ENCODE measurements around the gene RYR2. TPM values are rescaled to one million over a fixed set of nuclear protein-coding genes. Genes with fewer than 3 reads are reported as not detected.

The RYR2 gene
- total RNA-seq, 1 donor from 2014 or later, result 47.0 TPM

DNA sequence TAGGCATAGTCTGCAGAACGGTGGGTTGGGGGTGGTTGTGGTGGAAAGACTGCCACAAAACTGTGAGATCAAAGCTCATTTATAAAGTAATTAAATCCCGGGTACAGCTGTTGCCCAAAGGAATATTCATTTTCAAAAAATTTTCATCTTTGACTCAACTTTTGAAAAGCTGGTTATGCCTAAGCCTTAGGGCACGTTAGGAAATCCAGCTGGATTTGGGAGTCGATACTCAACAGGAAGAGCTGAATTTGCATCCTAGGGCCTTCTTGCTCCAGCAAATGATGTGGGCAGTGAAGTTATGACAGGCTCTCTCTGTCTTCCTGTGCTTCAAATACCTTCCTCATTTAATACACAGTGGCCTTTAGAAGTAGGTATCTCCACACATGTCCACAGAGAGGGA, 817.0 kb downstream of the RYR2 start:
- no peak overlapping the region for H3K27ac Mint-ChIP-seq (ENCODE audit: unreplicated experiment)
- no peaks in the 10 kb centered on the region for H3K4me1 Mint-ChIP-seq (ENCODE audit: low read depth, unreplicated experiment)
- H3K36me3 Mint-ChIP-seq (ENCODE audit: unreplicated experiment), result no peaks in the 10 kb centered on the region
- DNase-seq, result no peak
- H3K4me3 Mint-ChIP-seq (ENCODE audit: unreplicated experiment), result no peak overlapping the region
- H3K9me3 Mint-ChIP-seq (ENCODE audit: unreplicated experiment), result no peaks in the 10 kb centered on the region
- TF ChIP-seq CTCF (IDR thresholded peaks at IDR 0.05; ENCODE audit: partially characterized antibody, unreplicated experiment), result no peak
- no peaks in the 10 kb centered on the region for H3K27me3 Mint-ChIP-seq (ENCODE audit: unreplicated experiment)

- Mint-ChIP-seq H3K27ac (ENCODE audit: unreplicated experiment) (no peak overlapping the region), H3K27me3 (ENCODE audit: unreplicated experiment) (peaks cover 2% of the 10 kb centered on the region), H3K9me3 (ENCODE audit: unreplicated experiment) (no peaks in the 10 kb centered on the region), H3K4me1 (ENCODE audit: low read depth, unreplicated experiment) (no peaks in the 10 kb centered on the region), H3K36me3 (ENCODE audit: unreplicated experiment) (no peaks in the 10 kb centered on the region), H3K4me3 (ENCODE audit: unreplicated experiment) (no peak overlapping the region)
- no peak for TF ChIP-seq CTCF (IDR thresholded peaks at IDR 0.05; ENCODE audit: partially characterized antibody, unreplicated experiment)
- DNase-seq, result no peak
Observed at GRCh38 chr1:237861944-237862343, 820.0 kb downstream of the RYR2 start.

DNA sequence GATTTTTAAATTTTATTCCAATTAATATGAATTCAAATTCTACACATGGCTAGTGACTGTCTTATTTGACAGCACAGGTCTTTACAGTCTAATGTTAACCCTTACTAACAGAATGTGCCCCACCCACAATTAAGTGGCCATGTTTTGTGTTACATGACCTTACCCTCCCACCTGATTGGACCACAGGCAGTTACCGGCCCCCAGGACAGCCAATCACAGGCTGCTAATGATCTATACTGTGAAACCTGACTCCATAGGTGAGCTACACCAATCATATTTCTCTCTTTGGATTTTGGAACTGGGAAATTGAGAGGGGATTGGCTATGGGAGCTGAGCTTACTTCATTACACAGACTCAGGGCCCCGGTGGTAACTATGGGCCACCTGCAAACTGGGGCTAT, 821.2 kb downstream of the RYR2 start:
- Mint-ChIP-seq H3K9me3 (ENCODE audit: unreplicated experiment) (no peaks in the 10 kb centered on the region), H3K27ac (ENCODE audit: unreplicated experiment) (no peak overlapping the region), H3K36me3 (ENCODE audit: unreplicated experiment) (no peaks in the 10 kb centered on the region), H3K4me1 (ENCODE audit: low read depth, unreplicated experiment) (no peaks in the 10 kb centered on the region), H3K27me3 (ENCODE audit: unreplicated experiment) (peaks cover 2% of the 10 kb centered on the region), H3K4me3 (ENCODE audit: unreplicated experiment) (no peak overlapping the region)
- DNase-seq, result no peak
- TF ChIP-seq CTCF (IDR thresholded peaks at IDR 0.05; ENCODE audit: partially characterized antibody, unreplicated experiment), result no peak

DNA sequence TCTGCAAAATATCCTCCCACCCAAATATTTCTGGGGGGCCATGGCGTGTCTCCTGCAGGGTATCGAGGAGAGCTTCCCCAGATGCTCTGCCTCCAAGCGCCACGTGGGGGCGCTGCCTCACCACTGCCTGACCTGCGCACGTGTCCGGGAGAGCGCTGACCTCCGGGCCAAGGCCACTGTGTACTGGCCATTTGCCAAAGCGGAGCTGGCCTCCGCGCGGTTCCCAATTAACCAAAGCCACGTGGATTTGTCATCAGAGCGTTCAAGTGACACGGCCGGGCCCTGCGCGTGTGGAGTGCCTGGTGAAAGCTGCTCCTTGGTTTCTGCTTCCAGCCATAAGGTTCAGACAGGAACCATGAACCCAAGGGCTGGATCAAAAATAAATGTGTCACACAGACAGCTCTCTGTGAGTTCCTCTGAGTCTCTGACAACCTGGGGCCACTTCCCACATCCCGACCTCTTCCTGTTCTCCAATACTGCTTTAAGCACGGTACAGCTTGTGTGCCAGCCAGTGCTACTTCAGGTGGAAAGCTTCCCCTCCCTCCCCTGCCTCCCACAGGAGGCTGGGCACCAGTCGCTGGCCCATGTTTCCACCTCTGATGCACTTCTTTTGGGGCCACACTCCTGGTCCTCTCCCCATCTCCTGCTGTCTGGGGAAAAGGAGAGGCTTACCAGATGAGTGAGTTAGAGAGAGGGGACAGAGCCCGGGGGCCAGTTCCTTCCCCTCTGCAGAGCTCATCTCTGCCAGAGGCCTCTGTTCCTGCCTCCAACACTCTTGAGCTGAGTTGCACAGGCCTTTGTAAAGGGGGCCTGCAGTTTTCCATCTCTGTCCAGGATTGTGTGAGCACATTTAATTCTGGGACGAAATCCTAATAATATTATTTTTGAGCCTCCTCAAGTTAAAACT, 822.6 kb downstream of the RYR2 start:
- H3K27ac Mint-ChIP-seq (ENCODE audit: unreplicated experiment), result no peak overlapping the region
- H3K27me3 Mint-ChIP-seq (ENCODE audit: unreplicated experiment), result peaks cover 2% of the 10 kb centered on the region
- TF ChIP-seq CTCF (IDR thresholded peaks at IDR 0.05; ENCODE audit: partially characterized antibody, unreplicated experiment), result peak; percentile 95
- H3K36me3 Mint-ChIP-seq (ENCODE audit: unreplicated experiment), result no peaks in the 10 kb centered on the region
- peak; percentile 88 for DNase-seq
- no peak overlapping the region for H3K4me3 Mint-ChIP-seq (ENCODE audit: unreplicated experiment)
- no peaks in the 10 kb centered on the region for H3K4me1 Mint-ChIP-seq (ENCODE audit: low read depth, unreplicated experiment)
- H3K9me3 Mint-ChIP-seq (ENCODE audit: unreplicated experiment), result no peaks in the 10 kb centered on the region

DNA sequence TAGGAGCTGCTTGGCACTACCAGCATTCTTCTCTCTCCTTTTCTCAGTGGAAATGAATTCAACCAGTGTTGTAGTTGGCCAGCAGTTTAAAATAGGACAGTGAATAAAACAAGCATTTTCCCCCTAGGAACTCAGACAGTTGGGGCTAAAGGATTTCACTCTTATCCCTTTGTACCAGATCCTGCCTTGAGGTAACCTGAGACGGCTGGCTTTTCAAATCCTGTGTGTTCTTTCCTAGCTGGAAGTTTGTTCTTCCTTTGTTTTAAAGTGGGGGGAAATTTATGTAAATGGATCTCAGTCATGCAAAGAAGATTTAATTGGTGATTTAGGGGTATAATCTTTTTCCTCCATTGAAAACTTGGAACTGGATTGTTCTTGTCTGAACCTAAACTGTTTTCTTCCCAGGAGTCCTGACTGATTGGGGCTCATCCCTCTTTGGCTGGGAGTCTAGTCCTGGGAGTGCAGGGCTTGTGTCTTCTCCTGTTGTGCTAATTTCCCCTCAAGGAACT, 825.5 kb downstream of the RYR2 start:
- peaks cover 9% of the 10 kb centered on the region for H3K4me1 Mint-ChIP-seq (ENCODE audit: low read depth, unreplicated experiment)
- no peaks in the 10 kb centered on the region for H3K36me3 Mint-ChIP-seq (ENCODE audit: unreplicated experiment)

More for the DNA sequence above, 825.5 kb downstream of the RYR2 start:
- TF ChIP-seq CTCF (IDR thresholded peaks at IDR 0.05; ENCODE audit: partially characterized antibody, unreplicated experiment), result no peak
- Mint-ChIP-seq H3K27me3 (ENCODE audit: unreplicated experiment) (peaks cover 3% of the 10 kb centered on the region), H3K27ac (ENCODE audit: unreplicated experiment) (no peak overlapping the region), H3K4me3 (ENCODE audit: unreplicated experiment) (no peak overlapping the region), H3K9me3 (ENCODE audit: unreplicated experiment) (peaks cover 5% of the 10 kb centered on the region)
- DNase-seq, result no peak
